HL-60 (cell line): ENCODE data around the gene SCAF8. TPM values are rescaled to one million over a fixed set of nuclear protein-coding genes. Genes with fewer than 3 reads are reported as not detected.

Experiments used
- DNase-seq, 2 experiments: peaks; one replicate each; pipeline ENCODE4 v3.0.0-alpha.2; 2010 to 2020; ENCODE audit warnings: low read depth in 1 of 2, low spot score in 1 of 2
- H3K27ac ChIP-seq: fragments of 250-450 bp; sonication (Bioruptor Pico); replicated peaks from 2 replicates; pipeline ENCODE4 v1.5.1; 2020; ENCODE audit warnings: mild to moderate bottlenecking, moderate library complexity
- H3K27me3 ChIP-seq: fragments of 250-450 bp; sonication (Bioruptor Pico); 2 replicates; pipeline ENCODE4 v1.5.1; 2021; ENCODE audit warnings: mild to moderate bottlenecking, moderate library complexity; ENCODE audit not compliant: insufficient read depth, poor library complexity, severe bottlenecking
- H3K4me3 ChIP-seq: replicated peaks from 2 replicates; pipeline ENCODE4 v1.5.1; 2011; ENCODE audit warnings: mild to moderate bottlenecking, control low read depth, low read length; ENCODE audit not compliant: insufficient read depth
- CTCF ChIP-seq: IDR thresholded peaks from one replicate; pipeline ENCODE4 v1.5.1; 2011; ENCODE audit warnings: low read length, control low read depth, inconsistent platforms; ENCODE audit not compliant: insufficient read depth
- GABPA ChIP-seq: IDR thresholded peaks from 2 replicates; pipeline ENCODE4 v1.6.1; 2012; ENCODE audit warnings: low read depth
- POLR2AphosphoS5 ChIP-seq: IDR thresholded peaks from 2 replicates; pipeline ENCODE4 v1.6.1; 2012; ENCODE audit warnings: low read depth
- REST ChIP-seq: IDR thresholded peaks from 2 replicates; pipeline ENCODE4 v1.6.1; 2012; ENCODE audit warnings: low read depth; ENCODE audit not compliant: insufficient replicate concordance
- SPI1 ChIP-seq: IDR thresholded peaks from 2 replicates; pipeline ENCODE4 v1.6.1; 2012; ENCODE audit warnings: low read depth, mild to moderate bottlenecking, borderline replicate concordance
- microRNA-seq: library from miRNA; unstranded; fragments of <30 nt; microRNA quantifications from one replicate; pipeline ENCODE4, GENCODE V29; 2018

SCAF8 gene

GRCh38 chr6:154878871-154879491, 145.8 kb downstream of the SCAF8 start:
- Histone ChIP-seq H3K27me3 (no peaks in the 10 kb centered on the region), H3K27ac (no peak overlapping the region), H3K4me3 (no peak overlapping the region)
- DNase-seq: no peak
- no peak for TF ChIP-seq POLR2AphosphoS5
- TF ChIP-seq REST: no peak
- no peak for TF ChIP-seq SPI1
- no peak for TF ChIP-seq GABPA
- no peak for TF ChIP-seq CTCF

- Histone ChIP-seq H3K4me3 (no peak overlapping the region), H3K27ac (no peak overlapping the region), H3K27me3 (no peaks in the 10 kb centered on the region)
- no peak for TF ChIP-seq GABPA
- TF ChIP-seq SPI1: no peak
- no peak for TF ChIP-seq POLR2AphosphoS5
- no peak for TF ChIP-seq REST
- no peak for TF ChIP-seq CTCF
- DNase-seq: no peak
Observed at GRCh38 chr6:154882107-154882506, 148.9 kb downstream of the SCAF8 start.

Small RNA genes within 50 kb of the gene (microRNA-seq; reads per million reads assigned to microRNA genes)
- gene MIR1273C: not detected
